SJCRH30 (cell line): ENCODE results near the gene SLC16A10. TPM values are rescaled to one million over a fixed set of nuclear protein-coding genes. Genes with fewer than 3 reads are reported as not detected.
"Not testable (repeated sequence)": the region's sequence is repeated elsewhere in the genome, so short reads cannot be mapped to it uniquely, and the experiment has no call there.

ENCODE experiments used
- DNase-seq, 2 experiments: peaks; one replicate each; pipeline ENCODE4 v3.0.0-alpha.2; 2015 to 2020
- H3K27ac ChIP-seq: fragments of 250-450 bp; sonication (Bioruptor Pico); 2 replicates; pipeline ENCODE4 v1.5.1; 2020; ENCODE audit warnings: mild to moderate bottlenecking, moderate library complexity
- H3K27me3 ChIP-seq: fragments of 250-450 bp; sonication (Bioruptor Pico); 2 replicates; pipeline ENCODE4 v1.5.1; 2020; ENCODE audit warnings: mild to moderate bottlenecking, moderate library complexity
- H3K36me3 ChIP-seq: fragments of 250-450 bp; sonication (Bioruptor Pico); 2 replicates; pipeline ENCODE4 v1.5.1; 2020; ENCODE audit warnings: mild to moderate bottlenecking, moderate library complexity
- H3K4me1 ChIP-seq: fragments of 250-450 bp; sonication (Bioruptor Pico); 2 replicates; pipeline ENCODE4 v1.5.1; 2020; ENCODE audit warnings: mild to moderate bottlenecking, moderate library complexity
- H3K4me3 ChIP-seq: fragments of 250-450 bp; sonication (Bioruptor Pico); 2 replicates; pipeline ENCODE4 v1.5.1; 2020; ENCODE audit warnings: mild to moderate bottlenecking, moderate library complexity
- H3K9me3 ChIP-seq: fragments of 250-450 bp; sonication (Bioruptor Pico); replicated peaks from 2 replicates; pipeline ENCODE4 v1.5.1; 2020; ENCODE audit warnings: mild to moderate bottlenecking, moderate library complexity
- total RNA-seq: library from RNA; depleted of rRNA; stranded (reverse); fragments of >200 nt; shearing (Covaris generic); gene quantifications from 2 replicates; pipeline ENCODE4 v1.2.3, GENCODE V29; 2014

The SLC16A10 gene
- total RNA-seq, 1 experiment from 2014 or later = 29.5 TPM

- Histone ChIP-seq H3K27me3 (no peaks in the 10 kb centered on the region), H3K4me3 (no peak overlapping the region), H3K27ac (no peak overlapping the region), H3K36me3 (peaks cover 9% of the 10 kb centered on the region; the same call in 1 of the 2 replicates), H3K9me3 (peaks cover 5% of the 10 kb centered on the region; the same call in 1 of the 2 replicates), H3K4me1 (no peaks in the 10 kb centered on the region)
- DNase-seq = no peak
These were observed 88.9 kb downstream of the SLC16A10 start for GRCh38 chr6:111176038-111176759.

GRCh38 chr6:111176760-111177099 is 89.4 kb downstream of the SLC16A10 start:
- no peak overlapping the region for H3K4me3 ChIP-seq
- no peak for DNase-seq
- no peak overlapping the region for H3K27ac ChIP-seq
- peaks cover 5% of the 10 kb centered on the region; the same call in 1 of the 2 replicates for H3K9me3 ChIP-seq
- H3K4me1 ChIP-seq = no peaks in the 10 kb centered on the region
- H3K27me3 ChIP-seq = no peaks in the 10 kb centered on the region
- H3K36me3 ChIP-seq = peaks cover 9% of the 10 kb centered on the region; the same call in 1 of the 2 replicates

GRCh38 chr6:111177131-111177530 is 89.8 kb downstream of the SLC16A10 start:
- DNase-seq = no peak
- peaks cover 9% of the 10 kb centered on the region; the same call in 1 of the 2 replicates for H3K36me3 ChIP-seq
- H3K4me1 ChIP-seq = no peaks in the 10 kb centered on the region
- H3K27me3 ChIP-seq = no peaks in the 10 kb centered on the region
- no peak overlapping the region for H3K4me3 ChIP-seq
- H3K27ac ChIP-seq = no peak overlapping the region
- H3K9me3 ChIP-seq = peaks cover 5% of the 10 kb centered on the region; the same call in 1 of the 2 replicates

- Histone ChIP-seq H3K9me3 (peaks cover 5% of the 10 kb centered on the region; the same call in 1 of the 2 replicates), H3K27ac (no peak overlapping the region), H3K4me3 (no peak overlapping the region), H3K4me1 (no peaks in the 10 kb centered on the region), H3K27me3 (no peaks in the 10 kb centered on the region), H3K36me3 (peaks cover 4% of the 10 kb centered on the region; the same call in 1 of the 2 replicates)
- DNase-seq = no peak
These were observed 96.6 kb downstream of the SLC16A10 start for GRCh38 chr6:111183702-111184517.

GRCh38 chr6:111184827-111185532 is 97.7 kb downstream of the SLC16A10 start:
- no peaks in the 10 kb centered on the region for H3K36me3 ChIP-seq
- no peak overlapping the region for H3K4me3 ChIP-seq
- no peak overlapping the region for H3K27ac ChIP-seq
- DNase-seq = no peak
- H3K9me3 ChIP-seq = no peaks in the 10 kb centered on the region
- H3K27me3 ChIP-seq = no peaks in the 10 kb centered on the region
- no peaks in the 10 kb centered on the region for H3K4me1 ChIP-seq

GRCh38 chr6:111185954-111186353 is 98.7 kb downstream of the SLC16A10 start:
- no peak for DNase-seq
- H3K9me3 ChIP-seq = no peaks in the 10 kb centered on the region
- no peaks in the 10 kb centered on the region for H3K27me3 ChIP-seq
- no peaks in the 10 kb centered on the region for H3K4me1 ChIP-seq
- no peak overlapping the region for H3K27ac ChIP-seq
- H3K4me3 ChIP-seq = no peak overlapping the region
- H3K36me3 ChIP-seq = no peaks in the 10 kb centered on the region

GRCh38 chr6:111187874-111188273 is 100.6 kb downstream of the SLC16A10 start:
- H3K36me3 ChIP-seq = no peaks in the 10 kb centered on the region
- no peaks in the 10 kb centered on the region for H3K27me3 ChIP-seq
- H3K27ac ChIP-seq = no peak overlapping the region
- H3K9me3 ChIP-seq = no peaks in the 10 kb centered on the region
- DNase-seq = no peak
- no peak overlapping the region for H3K4me3 ChIP-seq
- no peaks in the 10 kb centered on the region for H3K4me1 ChIP-seq

- H3K36me3 ChIP-seq, H3K27ac ChIP-seq, H3K9me3 ChIP-seq, H3K4me3 ChIP-seq, H3K27me3 ChIP-seq, H3K4me1 ChIP-seq, DNase-seq: not testable (repeated sequence)
These were observed 102.4 kb downstream of the SLC16A10 start for GRCh38 chr6:111189666-111190210.

- H3K27me3 ChIP-seq = no peaks in the 10 kb centered on the region
- no peak overlapping the region for H3K4me3 ChIP-seq
- H3K9me3 ChIP-seq = no peaks in the 10 kb centered on the region
- H3K27ac ChIP-seq = no peak overlapping the region
- H3K36me3 ChIP-seq = no peaks in the 10 kb centered on the region; the same call in 1 of the 2 replicates
- DNase-seq = no peak
- H3K4me1 ChIP-seq = no peaks in the 10 kb centered on the region
These were observed 103.3 kb downstream of the SLC16A10 start for GRCh38 chr6:111190637-111191036.

GRCh38 chr6:111191136-111191535 is 103.8 kb downstream of the SLC16A10 start:
- not testable (repeated sequence) for H3K27ac ChIP-seq, DNase-seq, H3K9me3 ChIP-seq, H3K4me3 ChIP-seq, H3K36me3 ChIP-seq, H3K4me1 ChIP-seq, H3K27me3 ChIP-seq

- H3K4me3 ChIP-seq = no peak overlapping the region
- no peaks in the 10 kb centered on the region for H3K27me3 ChIP-seq
- no peaks in the 10 kb centered on the region for H3K9me3 ChIP-seq
- DNase-seq = no peak
- H3K36me3 ChIP-seq = no peaks in the 10 kb centered on the region; the same call in 1 of the 2 replicates
- H3K4me1 ChIP-seq = no peaks in the 10 kb centered on the region
- H3K27ac ChIP-seq = no peak overlapping the region
These were observed 105.7 kb downstream of the SLC16A10 start for GRCh38 chr6:111192911-111193555.

GRCh38 chr6:111195656-111196055 is 108.4 kb downstream of the SLC16A10 start:
- Histone ChIP-seq H3K27me3 (no peaks in the 10 kb centered on the region), H3K36me3 (no peaks in the 10 kb centered on the region; the same call in 1 of the 2 replicates), H3K4me1 (no peaks in the 10 kb centered on the region), H3K9me3 (no peaks in the 10 kb centered on the region), H3K4me3 (no peak overlapping the region), H3K27ac (no peak overlapping the region)
- no peak for DNase-seq

GRCh38 chr6:111198841-111199240 is 111.5 kb downstream of the SLC16A10 start:
- no peaks in the 10 kb centered on the region for H3K9me3 ChIP-seq
- H3K4me3 ChIP-seq = no peak overlapping the region
- H3K4me1 ChIP-seq = no peaks in the 10 kb centered on the region
- H3K27me3 ChIP-seq = no peaks in the 10 kb centered on the region
- H3K36me3 ChIP-seq = no peaks in the 10 kb centered on the region
- H3K27ac ChIP-seq = no peak overlapping the region
- DNase-seq = no peak

- Histone ChIP-seq H3K27ac (no peak overlapping the region), H3K27me3 (no peaks in the 10 kb centered on the region), H3K36me3 (no peaks in the 10 kb centered on the region), H3K4me1 (no peaks in the 10 kb centered on the region), H3K4me3 (no peak overlapping the region), H3K9me3 (no peaks in the 10 kb centered on the region)
- no peak for DNase-seq
These were observed 112.6 kb downstream of the SLC16A10 start for GRCh38 chr6:111199935-111200334.
